ENCODE data around the gene ARHGAP26. TPM values are rescaled to one million over a fixed set of nuclear protein-coding genes. Genes with fewer than 3 reads are reported as not detected.

Gene ARHGAP26
- total RNA-seq, 6 experiments from 2014 or later = 6.7 to 14.5 (median 8.3) TPM

- no peak for TF ChIP-seq POLR2A (IDR thresholded peaks at IDR 0.05)
- TF ChIP-seq, protein P1, sequence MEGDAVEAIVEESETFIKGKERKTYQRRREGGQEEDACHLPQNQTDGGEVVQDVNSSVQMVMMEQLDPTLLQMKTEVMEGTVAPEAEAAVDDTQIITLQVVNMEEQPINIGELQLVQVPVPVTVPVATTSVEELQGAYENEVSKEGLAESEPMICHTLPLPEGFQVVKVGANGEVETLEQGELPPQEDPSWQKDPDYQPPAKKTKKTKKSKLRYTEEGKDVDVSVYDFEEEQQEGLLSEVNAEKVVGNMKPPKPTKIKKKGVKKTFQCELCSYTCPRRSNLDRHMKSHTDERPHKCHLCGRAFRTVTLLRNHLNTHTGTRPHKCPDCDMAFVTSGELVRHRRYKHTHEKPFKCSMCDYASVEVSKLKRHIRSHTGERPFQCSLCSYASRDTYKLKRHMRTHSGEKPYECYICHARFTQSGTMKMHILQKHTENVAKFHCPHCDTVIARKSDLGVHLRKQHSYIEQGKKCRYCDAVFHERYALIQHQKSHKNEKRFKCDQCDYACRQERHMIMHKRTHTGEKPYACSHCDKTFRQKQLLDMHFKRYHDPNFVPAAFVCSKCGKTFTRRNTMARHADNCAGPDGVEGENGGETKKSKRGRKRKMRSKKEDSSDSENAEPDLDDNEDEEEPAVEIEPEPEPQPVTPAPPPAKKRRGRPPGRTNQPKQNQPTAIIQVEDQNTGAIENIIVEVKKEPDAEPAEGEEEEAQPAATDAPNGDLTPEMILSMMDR (IDR thresholded peaks at IDR 0.05) = no peak
- 77% methylated on average over 6 of the region's 7 CpGs for WGBS (ENCODE audit: insufficient coverage, low coverage, low lambda C conversion rate, missing lambda C conversion rate)
- no peak overlapping the region for H3K27ac ChIP-seq
- intact Hi-C loops (cut with DNase I) = no loop called here
- ATAC-seq = peak in 1 of 4 donors; percentile 31
- H3K4me3 ChIP-seq = no peak overlapping the region
- no peaks in the 10 kb centered on the region for H3K36me3 ChIP-seq
- no peaks in the 10 kb centered on the region for H3K4me1 ChIP-seq
- no peaks in the 10 kb centered on the region for H3K9me3 ChIP-seq
- H3K27me3 ChIP-seq = no peaks in the 10 kb centered on the region
- DNase-seq = no peak
These were observed 383.3 kb downstream of the ARHGAP26 start for GRCh38 chr5:143153332-143154119.

DNA sequence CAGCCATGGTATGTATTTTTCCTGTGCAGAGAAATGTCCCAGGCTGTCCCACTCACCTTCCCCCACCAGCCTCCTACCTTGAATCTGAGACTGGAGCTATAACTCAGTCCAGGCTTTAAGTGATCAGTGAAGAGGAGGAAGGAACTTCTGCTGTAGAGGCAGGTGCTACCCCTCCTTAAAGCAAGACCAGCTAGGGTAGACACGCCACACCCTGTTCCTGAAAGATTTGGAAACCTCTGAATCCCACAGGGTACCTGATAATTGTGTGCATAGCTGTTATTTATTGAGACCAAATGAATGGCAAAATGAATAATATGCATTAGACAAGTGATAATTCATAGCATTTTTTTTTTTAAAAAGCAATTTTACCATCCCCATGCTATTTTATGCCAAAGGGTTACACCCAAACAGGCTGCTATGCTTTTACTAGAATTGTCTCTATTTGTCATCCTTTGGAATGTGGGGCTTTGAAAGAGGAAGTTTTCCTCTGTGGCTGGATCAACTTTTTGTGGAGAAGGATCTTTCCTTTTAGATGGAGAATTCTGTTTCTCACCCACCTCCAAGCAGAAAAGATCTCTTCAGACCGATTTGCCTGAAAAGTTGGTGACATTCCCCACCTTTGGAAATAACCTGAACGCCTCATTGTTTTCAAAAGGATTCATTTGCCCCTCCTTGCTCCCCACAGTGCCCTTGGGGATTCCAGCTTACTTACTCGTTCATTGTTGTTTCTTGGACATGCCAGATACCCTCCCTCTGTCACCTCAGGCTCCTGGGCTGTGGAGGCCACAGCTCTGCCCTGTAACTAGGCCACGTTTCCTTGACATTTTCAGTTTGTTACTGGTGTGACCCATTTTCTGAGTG, 384.6 kb downstream of the ARHGAP26 start:
- DNase-seq = no peak
- no peak overlapping the region for H3K27ac ChIP-seq
- 97% methylated on average over 5 of the region's 5 CpGs for WGBS (ENCODE audit: insufficient coverage, low coverage, low lambda C conversion rate, missing lambda C conversion rate)
- H3K36me3 ChIP-seq = no peaks in the 10 kb centered on the region
- H3K4me3 ChIP-seq = no peak overlapping the region
- intact Hi-C loops (cut with DNase I) = no loop called here
- no peak for ATAC-seq
- TF ChIP-seq POLR2A (IDR thresholded peaks at IDR 0.05) = no peak
- TF ChIP-seq, protein P1 (IDR thresholded peaks at IDR 0.05) = no peak
- no peaks in the 10 kb centered on the region for H3K4me1 ChIP-seq
- no peaks in the 10 kb centered on the region for H3K27me3 ChIP-seq
- H3K9me3 ChIP-seq = no peaks in the 10 kb centered on the region

GRCh38 chr5:143155455-143155854, 385.3 kb downstream of the ARHGAP26 start:
- 85% methylated on average over 3 of the region's 3 CpGs for WGBS (ENCODE audit: insufficient coverage, low coverage, low lambda C conversion rate, missing lambda C conversion rate)
- TF ChIP-seq, protein P1 (IDR thresholded peaks at IDR 0.05) = no peak
- no peak for TF ChIP-seq POLR2A (IDR thresholded peaks at IDR 0.05)
- intact Hi-C loops (cut with DNase I) = no loop called here

GRCh38 chr5:143156086-143156485, 385.9 kb downstream of the ARHGAP26 start:
- H3K36me3 ChIP-seq = no peaks in the 10 kb centered on the region
- 78% methylated on average over 1 of the region's 1 CpG for WGBS (ENCODE audit: insufficient coverage, low coverage, low lambda C conversion rate, missing lambda C conversion rate)
- no peaks in the 10 kb centered on the region for H3K9me3 ChIP-seq
- intact Hi-C loops (cut with DNase I) = no loop called here
- ATAC-seq (no peak), DNase-seq (no peak)
- H3K27me3 ChIP-seq = no peaks in the 10 kb centered on the region
- no peak overlapping the region for H3K4me3 ChIP-seq
- no peak for TF ChIP-seq POLR2A (IDR thresholded peaks at IDR 0.05)
- TF ChIP-seq, protein P1 (IDR thresholded peaks at IDR 0.05) = no peak
- H3K4me1 ChIP-seq = no peaks in the 10 kb centered on the region
- H3K27ac ChIP-seq = no peak overlapping the region

More at GRCh38 chr5:143155455-143155854, 385.3 kb downstream of the ARHGAP26 start:
- H3K36me3 ChIP-seq = no peaks in the 10 kb centered on the region
- H3K4me1 ChIP-seq = no peaks in the 10 kb centered on the region
- no peak overlapping the region for H3K27ac ChIP-seq
- H3K9me3 ChIP-seq = no peaks in the 10 kb centered on the region
- ATAC-seq (no peak), DNase-seq (no peak)
- H3K4me3 ChIP-seq = no peak overlapping the region
- no peaks in the 10 kb centered on the region for H3K27me3 ChIP-seq
